Ascending aorta (tissue), 2 donors: ENCODE results near the gene RPP30. TPM values are rescaled to one million over a fixed set of nuclear protein-coding genes. Genes with fewer than 3 reads are reported as not detected.
"Not testable (repeated sequence)": the region's sequence is repeated elsewhere in the genome, so short reads cannot be mapped to it uniquely, and the experiment has no call there.

Source experiments
- DNase-seq, 2 donors: peaks; one replicate each; pipeline ENCODE4 v3.0.0-alpha.2; 2019; ENCODE audit warnings: low spot score in 2 of 2
- H3K27ac ChIP-seq, 2 donors: fragments of 200-600 bp; sonication (generic); one replicate each; pipeline ENCODE4 v1.5.1; 2016 to 2017; ENCODE audit warnings: mild to moderate bottlenecking in 1 of 2
- H3K27me3 ChIP-seq: fragments of 200-600 bp; sonication (generic); one replicate; pipeline ENCODE4 v1.5.1; 2017
- H3K36me3 ChIP-seq, 2 donors: fragments of 200-600 bp; sonication (generic); one replicate each; pipeline ENCODE4 v1.5.1; 2016
- H3K4me1 ChIP-seq, 2 donors: fragments of 200-600 bp; sonication (generic); one replicate each; pipeline ENCODE4 v1.5.1; 2016 to 2017; ENCODE audit warnings: mild to moderate bottlenecking in 1 of 2
- H3K4me3 ChIP-seq, 2 donors: fragments of 200-600 bp; sonication (generic); one replicate each; pipeline ENCODE4 v1.5.1; 2016 to 2017; ENCODE audit warnings: mild to moderate bottlenecking in 1 of 2
- H3K9me3 ChIP-seq, 2 donors: fragments of 200-600 bp; sonication (generic); one replicate each; pipeline ENCODE4 v1.5.1; 2016
- intact Hi-C: fragments of 100-400 bp; cut with DNase I; formaldehyde crosslinking; loops from one replicate; pipeline ENCODE4 v1.15.1; 2023
- total RNA-seq: library from RNA; depleted of rRNA; stranded (reverse); fragments of >200 nt; gene quantifications from one replicate; pipeline ENCODE4 v1.1.0, GENCODE V29; 2016
- TF ChIP-seq, protein P1 (sequence below), 3 experiments: fragments of 200-600 bp in 2 of 3; fragments of 450-650 bp in 1 of 3; sonication (generic) in 2 of 3; IDR thresholded peaks; one replicate each; pipeline ENCODE4 v1.5.1; 2016 to 2019; ENCODE audit warnings: antibody characterized with exemption in 3 of 3, mild to moderate bottlenecking in 1 of 3, moderate library complexity in 1 of 3

RPP30 gene
- total RNA-seq, 1 donor from 2014 or later = 141 TPM

DNA sequence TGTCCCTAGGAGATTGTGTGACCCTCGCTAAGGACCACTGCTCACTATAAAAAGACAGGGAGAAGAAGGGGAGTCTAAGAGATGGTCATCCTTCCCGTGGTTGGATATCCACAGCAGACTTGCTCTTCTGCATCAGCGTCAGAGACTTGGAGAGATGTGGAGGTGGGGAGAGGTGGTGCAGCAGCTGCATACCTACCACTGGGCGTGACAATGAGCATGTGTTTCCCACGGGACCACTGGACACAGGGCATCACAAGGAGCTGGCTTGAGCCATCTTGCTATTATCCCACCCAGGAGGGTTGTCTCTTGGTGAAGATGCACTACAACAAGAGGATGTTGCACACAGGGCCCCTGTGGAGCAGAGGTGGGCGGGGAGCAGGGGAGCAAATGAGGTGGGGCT, 67.9 kb downstream of the RPP30 start:
- Histone ChIP-seq H3K36me3 (no peaks in the 10 kb centered on the region), H3K4me3 (no peak overlapping the region), H3K4me1 (peaks cover 0 to 7% of the 10 kb centered on the region in 2 donors), H3K9me3 (no peaks in the 10 kb centered on the region), H3K27ac (no peak overlapping the region), H3K27me3 (no peaks in the 10 kb centered on the region)
- DNase-seq = no peak
- TF ChIP-seq, protein P1, sequence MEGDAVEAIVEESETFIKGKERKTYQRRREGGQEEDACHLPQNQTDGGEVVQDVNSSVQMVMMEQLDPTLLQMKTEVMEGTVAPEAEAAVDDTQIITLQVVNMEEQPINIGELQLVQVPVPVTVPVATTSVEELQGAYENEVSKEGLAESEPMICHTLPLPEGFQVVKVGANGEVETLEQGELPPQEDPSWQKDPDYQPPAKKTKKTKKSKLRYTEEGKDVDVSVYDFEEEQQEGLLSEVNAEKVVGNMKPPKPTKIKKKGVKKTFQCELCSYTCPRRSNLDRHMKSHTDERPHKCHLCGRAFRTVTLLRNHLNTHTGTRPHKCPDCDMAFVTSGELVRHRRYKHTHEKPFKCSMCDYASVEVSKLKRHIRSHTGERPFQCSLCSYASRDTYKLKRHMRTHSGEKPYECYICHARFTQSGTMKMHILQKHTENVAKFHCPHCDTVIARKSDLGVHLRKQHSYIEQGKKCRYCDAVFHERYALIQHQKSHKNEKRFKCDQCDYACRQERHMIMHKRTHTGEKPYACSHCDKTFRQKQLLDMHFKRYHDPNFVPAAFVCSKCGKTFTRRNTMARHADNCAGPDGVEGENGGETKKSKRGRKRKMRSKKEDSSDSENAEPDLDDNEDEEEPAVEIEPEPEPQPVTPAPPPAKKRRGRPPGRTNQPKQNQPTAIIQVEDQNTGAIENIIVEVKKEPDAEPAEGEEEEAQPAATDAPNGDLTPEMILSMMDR (IDR thresholded peaks at IDR 0.05) = no peak
- intact Hi-C loops = no loop called here

DNA sequence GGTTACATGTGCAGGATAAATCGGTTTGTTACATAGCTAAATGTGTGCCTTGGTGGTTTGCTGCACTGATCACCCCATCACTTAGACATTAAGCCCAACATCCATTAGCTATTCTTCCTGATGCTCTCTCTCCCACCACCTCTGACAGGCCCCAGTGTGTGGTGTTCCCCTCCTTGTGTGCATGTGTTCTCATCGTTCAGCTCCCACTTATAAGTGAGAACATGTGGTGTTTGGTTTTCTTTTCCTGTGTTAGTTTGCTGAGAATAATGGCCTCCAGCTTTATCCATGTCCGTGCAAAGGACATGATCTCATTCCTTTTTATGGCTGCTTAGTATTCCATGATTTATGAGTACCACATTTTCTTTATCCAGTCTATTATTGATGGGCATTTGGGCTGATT, 71.2 kb downstream of the RPP30 start:
- intact Hi-C loops, H3K27ac ChIP-seq, H3K9me3 ChIP-seq, H3K27me3 ChIP-seq, H3K36me3 ChIP-seq, H3K4me3 ChIP-seq, H3K4me1 ChIP-seq, DNase-seq: not testable (repeated sequence)

DNA sequence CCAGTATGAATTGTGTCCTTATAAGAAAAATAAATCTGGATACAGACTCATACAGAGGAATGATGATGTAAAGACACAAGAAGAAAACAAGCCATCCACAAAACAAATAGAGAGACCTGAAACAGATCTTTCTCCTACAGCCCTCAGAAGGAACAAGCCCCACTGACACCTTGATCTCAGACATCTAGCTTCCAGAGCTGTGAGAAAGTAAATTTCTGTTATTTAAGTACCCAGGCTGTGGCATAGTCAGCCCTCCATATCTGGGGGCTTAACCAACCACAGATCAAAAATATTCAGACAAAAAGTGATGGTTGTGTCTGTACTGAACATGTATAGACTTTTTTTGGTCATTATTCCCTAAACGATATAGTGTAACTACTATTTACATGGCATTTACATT, 73.0 kb downstream of the RPP30 start:
- Histone ChIP-seq H3K4me1 (no peaks in the 10 kb centered on the region), H3K27me3 (no peaks in the 10 kb centered on the region), H3K4me3 (no peak overlapping the region), H3K27ac (no peak overlapping the region), H3K36me3 (no peaks in the 10 kb centered on the region), H3K9me3 (peaks cover 0 to 2% of the 10 kb centered on the region in 2 donors)
- DNase-seq = no peak
- TF ChIP-seq, protein P1 (IDR thresholded peaks at IDR 0.05) = no peak
- intact Hi-C loops = no loop called here

DNA sequence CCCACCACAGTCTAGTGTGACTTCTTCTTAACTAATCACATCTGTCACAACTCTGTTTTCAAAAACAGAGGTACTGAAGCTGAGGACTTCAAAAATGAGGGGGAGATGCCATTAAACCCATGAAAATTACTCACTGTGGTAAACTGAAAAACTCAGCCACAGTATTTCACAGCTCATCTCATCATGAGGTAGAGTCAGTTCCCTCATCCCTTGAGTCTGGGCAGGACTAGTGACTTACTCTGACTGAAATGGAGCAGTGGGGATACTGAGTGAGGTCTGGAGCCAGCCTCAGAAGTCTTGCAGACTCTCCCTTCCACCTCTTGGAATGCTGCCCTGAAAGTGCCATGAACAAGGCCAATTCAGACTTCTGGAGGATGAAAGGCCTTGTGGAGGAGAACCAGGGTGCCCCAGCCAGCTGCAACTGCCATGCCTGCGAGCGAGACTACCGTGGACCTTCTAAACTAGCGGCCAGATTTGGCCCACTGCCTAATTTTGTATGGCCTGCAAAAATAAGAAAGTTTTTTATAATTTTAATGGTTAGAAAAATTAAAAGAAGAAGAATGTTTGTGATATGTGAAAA, 73.8 kb downstream of the RPP30 start:
- TF ChIP-seq, protein P1 (IDR thresholded peaks at IDR 0.05) = no peak
- Histone ChIP-seq H3K27ac (no peak overlapping the region), H3K36me3 (no peaks in the 10 kb centered on the region), H3K9me3 (peaks cover 0 to 10% of the 10 kb centered on the region in 2 donors), H3K27me3 (no peaks in the 10 kb centered on the region), H3K4me1 (no peaks in the 10 kb centered on the region), H3K4me3 (no peak overlapping the region)
- intact Hi-C loops = no loop called here
- DNase-seq = no peak

DNA sequence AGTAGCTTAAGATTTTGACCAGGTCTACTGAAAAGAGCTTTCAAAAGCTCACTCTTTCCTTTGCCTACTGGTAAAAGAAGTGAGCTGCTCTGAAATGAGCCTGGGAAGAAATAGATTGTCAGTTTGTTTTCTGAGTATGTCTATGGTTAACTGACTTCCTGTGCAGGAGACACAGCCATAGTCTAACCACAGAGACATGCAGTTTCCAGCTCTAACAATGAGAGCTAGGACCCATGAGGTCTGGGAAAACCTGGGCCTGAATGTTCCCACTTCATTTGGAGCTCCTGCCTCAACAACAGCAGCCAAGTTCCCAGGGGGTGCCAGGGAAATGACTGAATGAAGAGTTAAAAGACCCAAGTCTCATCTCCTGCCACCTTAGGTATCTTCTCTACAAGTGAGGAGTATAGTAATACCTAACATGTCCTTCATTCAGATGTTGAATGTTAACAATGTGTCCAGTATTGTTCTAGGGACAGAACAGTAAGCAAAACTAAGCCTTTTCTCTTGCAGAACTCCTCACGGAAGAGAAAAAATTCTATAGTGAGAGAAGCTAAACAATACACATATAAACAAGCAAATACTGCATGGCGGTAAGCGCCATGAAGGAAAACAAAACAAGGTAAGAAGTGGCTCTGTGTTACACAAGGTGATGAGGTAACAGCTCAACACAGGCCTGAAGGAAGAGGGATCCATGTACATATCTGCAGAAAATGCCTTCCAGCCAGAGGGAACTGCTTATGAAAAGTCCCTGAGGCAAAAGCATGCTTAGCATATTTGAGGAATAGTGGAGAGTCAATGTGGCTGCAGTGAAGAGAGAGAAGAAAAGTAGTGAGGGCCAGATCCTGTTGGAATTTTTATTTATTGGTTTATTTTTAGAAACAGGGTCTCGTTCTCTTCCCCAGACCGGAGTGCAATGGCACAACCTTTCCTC, 75.5 kb downstream of the RPP30 start:
- DNase-seq = no peak
- intact Hi-C loops = no loop called here
- Histone ChIP-seq H3K4me3 (no peak overlapping the region), H3K9me3 (peaks cover 0 to 11% of the 10 kb centered on the region in 2 donors), H3K27me3 (no peaks in the 10 kb centered on the region), H3K4me1 (no peaks in the 10 kb centered on the region), H3K27ac (no peak overlapping the region), H3K36me3 (no peaks in the 10 kb centered on the region)
- TF ChIP-seq, protein P1 (IDR thresholded peaks at IDR 0.05) = no peak

Other genes starting within 250 kb of the RPP30 start
- gene HTR7, start 13.9 kb upstream of the RPP30 start, total RNA-seq = 1.8 TPM
- gene ANKRD1, start 49.1 kb downstream of the RPP30 start, total RNA-seq = 8.1 TPM